Prostate gland (tissue), 2 donors: Measurements from ENCODE around the gene ASPN.

Experiments
- POLR2A ChIP-seq: fragments of 450-650 bp; IDR thresholded peaks from one replicate; pipeline ENCODE4 v1.6.1; 2016; ENCODE audit warnings: antibody characterized with exemption, mild to moderate bottlenecking
- POLR2AphosphoS5 ChIP-seq: sonication (generic); formaldehyde crosslinking; IDR thresholded peaks from one replicate; pipeline ENCODE4 v1.6.1; 2017; ENCODE audit warnings: antibody characterized with exemption
- TF ChIP-seq, protein P1 (sequence below), 4 experiments: fragments of 200-600 bp in 2 of 4; fragments of 450-650 bp in 2 of 4; sonication (generic) in 2 of 4; IDR thresholded peaks; 1 replicate in 3 of 4; 2 replicates in 1 of 4; pipeline ENCODE4 v1.5.1; 2016 to 2019; ENCODE audit warnings: antibody characterized with exemption in 4 of 4, mild to moderate bottlenecking in 2 of 4, moderate library complexity in 2 of 4

DNA sequence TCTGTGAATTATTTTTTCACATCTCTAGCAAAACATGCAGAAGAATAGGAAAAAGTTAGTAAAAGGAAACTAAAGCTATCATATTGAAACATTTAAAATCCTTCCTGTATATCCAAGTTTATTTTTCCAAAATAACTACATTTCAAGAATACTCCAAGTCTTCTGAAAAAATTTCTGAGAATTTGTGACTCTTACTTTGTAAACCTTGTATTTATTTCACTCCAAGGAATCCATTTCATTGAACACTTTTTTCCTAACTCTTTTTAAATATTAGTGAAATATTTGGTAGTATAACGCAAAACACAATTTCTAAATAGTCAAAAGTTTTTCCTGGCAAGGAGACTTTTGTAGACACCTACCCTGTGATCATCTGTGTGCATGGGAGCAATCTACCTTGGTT lies 34.2 kb upstream of the ASPN start:
- TF ChIP-seq POLR2AphosphoS5 (no peak), POLR2A (no peak)
- TF ChIP-seq, protein P1, sequence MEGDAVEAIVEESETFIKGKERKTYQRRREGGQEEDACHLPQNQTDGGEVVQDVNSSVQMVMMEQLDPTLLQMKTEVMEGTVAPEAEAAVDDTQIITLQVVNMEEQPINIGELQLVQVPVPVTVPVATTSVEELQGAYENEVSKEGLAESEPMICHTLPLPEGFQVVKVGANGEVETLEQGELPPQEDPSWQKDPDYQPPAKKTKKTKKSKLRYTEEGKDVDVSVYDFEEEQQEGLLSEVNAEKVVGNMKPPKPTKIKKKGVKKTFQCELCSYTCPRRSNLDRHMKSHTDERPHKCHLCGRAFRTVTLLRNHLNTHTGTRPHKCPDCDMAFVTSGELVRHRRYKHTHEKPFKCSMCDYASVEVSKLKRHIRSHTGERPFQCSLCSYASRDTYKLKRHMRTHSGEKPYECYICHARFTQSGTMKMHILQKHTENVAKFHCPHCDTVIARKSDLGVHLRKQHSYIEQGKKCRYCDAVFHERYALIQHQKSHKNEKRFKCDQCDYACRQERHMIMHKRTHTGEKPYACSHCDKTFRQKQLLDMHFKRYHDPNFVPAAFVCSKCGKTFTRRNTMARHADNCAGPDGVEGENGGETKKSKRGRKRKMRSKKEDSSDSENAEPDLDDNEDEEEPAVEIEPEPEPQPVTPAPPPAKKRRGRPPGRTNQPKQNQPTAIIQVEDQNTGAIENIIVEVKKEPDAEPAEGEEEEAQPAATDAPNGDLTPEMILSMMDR (IDR thresholded peaks at IDR 0.05): no peak
